PC-3 (cell line): ENCODE results near the gene NFATC2. TPM values are rescaled to one million over a fixed set of nuclear protein-coding genes. Genes with fewer than 3 reads are reported as not detected.

Source experiments
- ATAC-seq: fragments of 200-7000 bp; cut with Tn5 transposase; 2 replicates; pipeline ENCODE4 v1.9.1; 2020; ENCODE audit warnings: mild to moderate bottlenecking, moderate library complexity
- BruUV-seq: library from RNA; stranded (reverse); fragments of 400-500 nt; replicated peaks from 2 replicates; lab custom pipeline; 2021; lab: Mats Ljungman, UMichigan
- CTCF ChIA-PET: fragments of 300-600 bp; sonication (Branson Sonifier 250); formaldehyde crosslinking; loops from one replicate; lab custom pipeline; 2022; ENCODE audit warnings: antibody characterized with exemption; lab: Charles Lee
- POLR2A ChIA-PET: fragments of 300-600 bp; sonication (Branson Sonifier 250); formaldehyde crosslinking; loops from one replicate; lab custom pipeline; 2022; ENCODE audit warnings: antibody characterized with exemption; ENCODE audit not compliant: unreplicated experiment; lab: Charles Lee
- DNase-seq: peaks from one replicate; pipeline ENCODE4 v3.0.0-alpha.2; 2015
- H2AFZ ChIP-seq: fragments of 300-600 bp; sonication (generic); 2 replicates; pipeline ENCODE4 v1.6.0; 2016; ENCODE audit warnings: antibody characterized with exemption, low read length
- H3F3A ChIP-seq: fragments of 300-600 bp; sonication (generic); one replicate; pipeline ENCODE4 v1.6.0; 2017; ENCODE audit warnings: antibody characterized with exemption, low read length, control low read depth, mild to moderate bottlenecking; ENCODE audit not compliant: unreplicated experiment
- H3K27ac ChIP-seq: fragments of 300-600 bp; sonication (generic); 2 replicates; pipeline ENCODE4 v1.5.1; 2016; ENCODE audit warnings: mild to moderate bottlenecking, low read length
- H3K27me3 ChIP-seq: fragments of 300-600 bp; sonication (generic); 2 replicates; pipeline ENCODE4 v1.6.1; 2016; ENCODE audit warnings: low read length, mixed read lengths
- H3K36me3 ChIP-seq: fragments of 300-600 bp; sonication (generic); 2 replicates; pipeline ENCODE4 v1.6.1; 2016; ENCODE audit warnings: low read depth, mixed run types, low read length, mixed read lengths
- H3K4me1 ChIP-seq: fragments of 300-600 bp; sonication (generic); 2 replicates; pipeline ENCODE4 v1.5.1; 2016; ENCODE audit warnings: low read length; ENCODE audit not compliant: insufficient read depth
- H3K4me2 ChIP-seq: fragments of 300-600 bp; sonication (generic); 2 replicates; pipeline ENCODE4 v1.6.0; 2016; ENCODE audit warnings: low read length
- H3K4me3 ChIP-seq: fragments of 300-600 bp; sonication (generic); 2 replicates; pipeline ENCODE4 v1.5.1; 2016; ENCODE audit warnings: mild to moderate bottlenecking, low read length, mixed read lengths
- H3K79me2 ChIP-seq: fragments of 300-600 bp; sonication (generic); 2 replicates; pipeline ENCODE4 v1.6.1; 2017; ENCODE audit warnings: low read length, mixed read lengths
- H3K9ac ChIP-seq: fragments of 300-600 bp; sonication (generic); 2 replicates; pipeline ENCODE4 v1.6.0; 2016; ENCODE audit warnings: mild to moderate bottlenecking, low read length
- H3K9me2 ChIP-seq: fragments of 300-600 bp; sonication (generic); replicated peaks from 2 replicates; pipeline ENCODE4 v1.6.1; 2016; ENCODE audit warnings: mixed run types, low read length, mixed read lengths
- H3K9me3 ChIP-seq: fragments of 300-600 bp; sonication (generic); 2 replicates; pipeline ENCODE4 v1.6.1; 2016; ENCODE audit warnings: low read length, mixed read lengths
- H4K20me1 ChIP-seq: fragments of 300-600 bp; sonication (generic); 2 replicates; pipeline ENCODE4 v1.6.1; 2016; ENCODE audit warnings: low read length, mixed read lengths
- EZH2 ChIP-seq: fragments of 300-600 bp; sonication (generic); IDR thresholded peaks from one replicate; pipeline ENCODE4 v1.6.1; 2017; ENCODE audit warnings: antibody characterized with exemption, mild to moderate bottlenecking, low read length; ENCODE audit not compliant: unreplicated experiment
- EZH2phosphoT487 ChIP-seq: fragments of 300-600 bp; sonication (generic); IDR thresholded peaks from 2 replicates; pipeline ENCODE4 v1.6.1; 2018; ENCODE audit warnings: mild to moderate bottlenecking, antibody characterized with exemption, low read length, borderline replicate concordance
- intact Hi-C: fragments of 100-400 bp; cut with micrococcal nuclease; formaldehyde crosslinking; loops from 2 replicates; pipeline ENCODE4 v1.9.0; 2023
- total RNA-seq: library from RNA; depleted of rRNA; stranded (reverse); fragments of >200 nt; gene quantifications from 2 replicates; pipeline ENCODE4 v1.2.3, GENCODE V29; 2014
- TF ChIP-seq, protein P1 (sequence below): fragments of 300-600 bp; sonication (generic); conservative IDR thresholded peaks from 2 replicates; pipeline ENCODE4 v1.5.1; 2017; ENCODE audit warnings: antibody characterized with exemption, low read depth, mild to moderate bottlenecking, low read length

Gene NFATC2
- total RNA-seq, 1 experiment from 2014 or later, result 12.9 TPM

- H3K4me2 ChIP-seq, result no peak overlapping the region
- no peaks in the 10 kb centered on the region for H3K9me2 ChIP-seq
- no peaks in the 10 kb centered on the region for H3K9me3 ChIP-seq
- H3K9ac ChIP-seq, result no peak overlapping the region
- no peaks in the 10 kb centered on the region for H3K36me3 ChIP-seq
- no peaks in the 10 kb centered on the region for H3K4me1 ChIP-seq
- ChIA-PET CTCF (no interaction called here), POLR2A (no interaction called here)
- ATAC-seq, result no peak
- BruUV-seq, result no TSS peak
- intact Hi-C loops, result no loop called here
- DNase-seq, result no peak
- no peak overlapping the region for H3K4me3 ChIP-seq
- H3F3A ChIP-seq, result no peaks in the 10 kb centered on the region
- H4K20me1 ChIP-seq, result no peaks in the 10 kb centered on the region
- H3K27me3 ChIP-seq, result no peaks in the 10 kb centered on the region
- no peaks in the 10 kb centered on the region for H3K79me2 ChIP-seq
- TF ChIP-seq EZH2phosphoT487 (no peak), EZH2 (no peak)
- TF ChIP-seq, protein P1, sequence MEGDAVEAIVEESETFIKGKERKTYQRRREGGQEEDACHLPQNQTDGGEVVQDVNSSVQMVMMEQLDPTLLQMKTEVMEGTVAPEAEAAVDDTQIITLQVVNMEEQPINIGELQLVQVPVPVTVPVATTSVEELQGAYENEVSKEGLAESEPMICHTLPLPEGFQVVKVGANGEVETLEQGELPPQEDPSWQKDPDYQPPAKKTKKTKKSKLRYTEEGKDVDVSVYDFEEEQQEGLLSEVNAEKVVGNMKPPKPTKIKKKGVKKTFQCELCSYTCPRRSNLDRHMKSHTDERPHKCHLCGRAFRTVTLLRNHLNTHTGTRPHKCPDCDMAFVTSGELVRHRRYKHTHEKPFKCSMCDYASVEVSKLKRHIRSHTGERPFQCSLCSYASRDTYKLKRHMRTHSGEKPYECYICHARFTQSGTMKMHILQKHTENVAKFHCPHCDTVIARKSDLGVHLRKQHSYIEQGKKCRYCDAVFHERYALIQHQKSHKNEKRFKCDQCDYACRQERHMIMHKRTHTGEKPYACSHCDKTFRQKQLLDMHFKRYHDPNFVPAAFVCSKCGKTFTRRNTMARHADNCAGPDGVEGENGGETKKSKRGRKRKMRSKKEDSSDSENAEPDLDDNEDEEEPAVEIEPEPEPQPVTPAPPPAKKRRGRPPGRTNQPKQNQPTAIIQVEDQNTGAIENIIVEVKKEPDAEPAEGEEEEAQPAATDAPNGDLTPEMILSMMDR, result no peak
- no peak overlapping the region for H2AFZ ChIP-seq
- H3K27ac ChIP-seq, result no peak overlapping the region
Measured at GRCh38 chr20:51426718-51427650, 115.5 kb downstream of the NFATC2 start.

- TF ChIP-seq EZH2phosphoT487, result no peak
- TF ChIP-seq EZH2, result no peak
- TF ChIP-seq, protein P1, result no peak
- intact Hi-C loops, result no loop called here
Measured at GRCh38 chr20:51425347-51426106, 117.0 kb downstream of the NFATC2 start.

More at GRCh38 chr20:51425347-51426106, 117.0 kb downstream of the NFATC2 start:
- H3K36me3 ChIP-seq, result no peaks in the 10 kb centered on the region
- H3F3A ChIP-seq, result no peaks in the 10 kb centered on the region
- no peak overlapping the region for H3K4me2 ChIP-seq
- ChIA-PET POLR2A (no interaction called here), CTCF (no interaction called here)
- no peak overlapping the region for H3K4me3 ChIP-seq
- no peak overlapping the region for H3K27ac ChIP-seq
- no peaks in the 10 kb centered on the region for H3K9me3 ChIP-seq
- no peak overlapping the region for H2AFZ ChIP-seq
- no peaks in the 10 kb centered on the region for H3K79me2 ChIP-seq
- no peak for ATAC-seq
- H3K27me3 ChIP-seq, result no peaks in the 10 kb centered on the region
- H3K9ac ChIP-seq, result no peak overlapping the region
- no peak for DNase-seq
- no peaks in the 10 kb centered on the region for H4K20me1 ChIP-seq
- BruUV-seq, result no TSS peak
- H3K4me1 ChIP-seq, result peaks cover under 1% of the 10 kb centered on the region; the same call in 1 of the 2 replicates
- H3K9me2 ChIP-seq, result no peaks in the 10 kb centered on the region
